Liver (tissue), 9 donors: ENCODE results near the gene PCSK4. TPM values are rescaled to one million over a fixed set of nuclear protein-coding genes. Genes with fewer than 3 reads are reported as not detected.

Experiments
- DNase-seq: peaks from one replicate; pipeline ENCODE4 v3.0.0-alpha.2; 2017; ENCODE audit warnings: low spot score
- H3K27ac ChIP-seq, 2 donors: one replicate each; pipeline ENCODE4 v1.7.0; 2013; ENCODE audit warnings: inconsistent platforms in 2 of 2, low read length in 2 of 2, control low read depth in 1 of 2, low read depth in 1 of 2, mild to moderate bottlenecking in 1 of 2
- H3K27me3 ChIP-seq, 4 donors: one replicate each; pipeline versions ENCODE4 v1.6.1 to v1.7.0; 2013; ENCODE audit warnings: low read length in 3 of 4, inconsistent platforms in 1 of 4, mild to moderate bottlenecking in 1 of 4, moderate library complexity in 1 of 4; ENCODE audit not compliant: control insufficient read depth in 4 of 4, insufficient read depth in 4 of 4
- H3K36me3 ChIP-seq, 4 donors: one replicate each; pipeline versions ENCODE4 v1.6.1 to v1.7.0; 2013; ENCODE audit warnings: low read length in 3 of 4, mild to moderate bottlenecking in 3 of 4, low read depth in 1 of 4, moderate library complexity in 1 of 4; ENCODE audit not compliant: control insufficient read depth in 4 of 4, insufficient read depth in 3 of 4
- H3K4me1 ChIP-seq, 4 donors: one replicate each; pipeline versions ENCODE4 v1.6.1 to v1.7.0; 2013; ENCODE audit warnings: low read length in 3 of 4, mild to moderate bottlenecking in 3 of 4, moderate library complexity in 1 of 4; ENCODE audit not compliant: control insufficient read depth in 4 of 4, insufficient read depth in 4 of 4
- H3K4me3 ChIP-seq, 3 donors: one replicate each; pipeline versions ENCODE4 v1.6.1 to v1.7.0; 2013; ENCODE audit warnings: low read length in 3 of 3, control low read depth in 1 of 3, low read depth in 1 of 3, mild to moderate bottlenecking in 1 of 3
- H3K9ac ChIP-seq, 2 donors: one replicate each; pipeline ENCODE4 v1.7.0; 2013; ENCODE audit warnings: low read length in 2 of 2, mild to moderate bottlenecking in 2 of 2, moderate library complexity in 2 of 2, control low read depth in 1 of 2, low read depth in 1 of 2
- H3K9me3 ChIP-seq, 4 donors: one replicate each; pipeline versions ENCODE4 v1.6.1 to v1.7.0; 2013; ENCODE audit warnings: low read length in 3 of 4; ENCODE audit not compliant: control insufficient read depth in 4 of 4
- EGR1 ChIP-seq, 2 donors: IDR thresholded peaks; 2 replicates each; pipeline ENCODE4 v1.6.1; 2016 to 2018; ENCODE audit warnings: antibody characterized with exemption in 2 of 2, low read depth in 2 of 2
- FOXA1 ChIP-seq: IDR thresholded peaks from 2 replicates; pipeline ENCODE4 v1.6.1; 2016; ENCODE audit warnings: antibody characterized with exemption
- FOXA2 ChIP-seq: IDR thresholded peaks from 2 replicates; pipeline ENCODE4 v1.6.1; 2016; ENCODE audit warnings: antibody characterized with exemption
- GABPA ChIP-seq, 2 donors: IDR thresholded peaks in 1 of 2; conservative IDR thresholded peaks in 1 of 2; 2 replicates each; pipeline ENCODE4 v1.6.1; 2016; ENCODE audit warnings: antibody characterized with exemption in 2 of 2, mild to moderate bottlenecking in 1 of 2, moderate library complexity in 1 of 2
- HNF4A ChIP-seq, 2 donors: conservative IDR thresholded peaks; 2 replicates each; pipeline ENCODE4 v1.6.1; 2016; ENCODE audit warnings: antibody characterized with exemption in 2 of 2, mild to moderate bottlenecking in 2 of 2
- HNF4G ChIP-seq: IDR thresholded peaks from 2 replicates; pipeline ENCODE4 v1.6.1; 2016; ENCODE audit warnings: antibody characterized with exemption
- JUND ChIP-seq, 2 donors: IDR thresholded peaks; 2 replicates each; pipeline ENCODE4 v1.6.1; 2016; ENCODE audit warnings: antibody characterized with exemption in 2 of 2
- MAX ChIP-seq: IDR thresholded peaks from 2 replicates; pipeline ENCODE4 v1.6.1; 2016; ENCODE audit warnings: antibody characterized with exemption
- NR2F2 ChIP-seq: IDR thresholded peaks from 2 replicates; pipeline ENCODE4 v1.6.1; 2016; ENCODE audit warnings: antibody characterized with exemption
- RAD21 ChIP-seq, 2 donors: IDR thresholded peaks; 2 replicates each; pipeline ENCODE4 v1.6.1; 2016; ENCODE audit warnings: antibody characterized with exemption in 2 of 2, mild to moderate bottlenecking in 2 of 2
- RXRA ChIP-seq, 2 donors: IDR thresholded peaks; 2 replicates each; pipeline ENCODE4 v1.6.1; 2017 to 2018; ENCODE audit warnings: antibody characterized with exemption in 2 of 2, mild to moderate bottlenecking in 1 of 2
- SP1 ChIP-seq: IDR thresholded peaks from 2 replicates; pipeline ENCODE4 v1.6.1; 2018; ENCODE audit warnings: antibody characterized with exemption, mild to moderate bottlenecking
- TAF1 ChIP-seq: conservative IDR thresholded peaks from 2 replicates; pipeline ENCODE4 v1.6.1; 2016; ENCODE audit warnings: antibody characterized with exemption, mild to moderate bottlenecking
- YY1 ChIP-seq: IDR thresholded peaks from 2 replicates; pipeline ENCODE4 v1.6.1; 2016; ENCODE audit warnings: antibody characterized with exemption, mild to moderate bottlenecking
- WGBS: extraction: QIAGEN DNeasy Blood & Tissue Kit; methylation state at CpG from one replicate; pipeline ENCODE4 v1.1.7; 2013; 5-methylcytosine and 5-hydroxymethylcytosine counted together
- polyA plus RNA-seq, 2 donors: library from polyadenylated mRNA; stranded (reverse) in 1 of 2; unstranded in 1 of 2; fragments of 200-250 nt in 1 of 2; fragments of >200 nt in 1 of 2; fragmentation: Nextera tagmentation in 1 of 2; extraction: Ambion mirVana in 1 of 2; gene quantifications; one replicate each; pipeline versions ENCODE4 v1.2.1 to v1.2.3, GENCODE V29; 2013 to 2015
- total RNA-seq, 2 donors: library from RNA; depleted of rRNA; stranded (reverse); fragments of >200 nt; gene quantifications; one replicate each; pipeline ENCODE4 v1.2.3, GENCODE V29; 2014
- TF ChIP-seq, protein P1 (sequence below): IDR thresholded peaks from 2 replicates; pipeline ENCODE4 v1.6.1; 2016; ENCODE audit warnings: antibody characterized with exemption
- TF ChIP-seq, protein P2 (sequence below): fragments of 150-350 bp; IDR thresholded peaks from 2 replicates; pipeline ENCODE4 v1.5.1; 2017; ENCODE audit warnings: improper control_type of control experiment, low read depth, low read length; ENCODE audit not compliant: missing input control
- TF ChIP-seq, protein P3 (sequence below): IDR thresholded peaks from 2 replicates; pipeline ENCODE4 v1.6.1; 2016; ENCODE audit warnings: antibody characterized with exemption
- TF ChIP-seq, protein P4 (sequence below): IDR thresholded peaks from 2 replicates; pipeline ENCODE4 v1.6.1; 2016; ENCODE audit warnings: antibody characterized with exemption, mild to moderate bottlenecking
- donor health status: healthy.
- donor health status: healthy.
- donor health status: healthy.
- donor health status: healthy.
- donor health status: healthy.

Gene PCSK4
- total and polyA plus RNA-seq, 4 donors, result 0.60 to 2.6 (median 1.9) TPM

DNA sequence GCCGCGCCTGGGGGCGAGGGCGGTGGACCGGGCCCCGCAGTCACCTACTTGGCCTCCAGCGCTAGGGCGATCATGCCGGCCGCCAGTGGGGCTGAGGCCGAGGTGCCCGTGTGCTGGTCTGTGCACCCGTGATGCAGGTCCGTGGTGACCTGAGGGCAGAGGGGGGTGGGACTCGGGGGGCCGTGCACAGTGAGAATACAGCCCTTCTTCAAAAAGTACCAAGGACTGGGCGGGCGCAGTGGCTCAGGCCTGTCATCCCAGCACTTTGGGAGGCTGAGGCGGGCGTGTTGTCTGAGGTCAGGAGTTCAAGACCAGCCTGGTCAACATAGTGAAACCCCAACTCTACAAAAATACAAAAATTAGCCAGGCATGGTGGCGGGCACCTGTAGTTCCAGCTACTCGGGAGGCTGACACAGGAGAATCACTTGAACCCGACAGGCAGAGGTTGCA lies 6.1 kb downstream of the PCSK4 start:
- H3K4me1 ChIP-seq, result peaks cover 0 to 7% (median 1%) of the 10 kb centered on the region in 4 donors
- DNase-seq, result no peak
- H3K27ac ChIP-seq, result no peak overlapping the region
- H3K4me3 ChIP-seq, result no peak overlapping the region
- no peaks in the 10 kb centered on the region for H3K36me3 ChIP-seq
- no peak overlapping the region for H3K9ac ChIP-seq
- no peaks in the 10 kb centered on the region for H3K9me3 ChIP-seq
- TF ChIP-seq EGR1 (IDR thresholded peaks at IDR 0.05; ENCODE audit: low read depth in 2 of 2) (no peak), HNF4G (no peak), HNF4A (conservative IDR thresholded peaks at IDR 0.05) (no peak), JUND (IDR thresholded peaks at IDR 0.05) (no peak), SP1 (no peak), YY1 (no peak), GABPA (IDR thresholded peaks at IDR 0.05 in 1 of 2, conservative IDR thresholded peaks at IDR 0.05 in 1 of 2) (no peak), RXRA (IDR thresholded peaks at IDR 0.05) (no peak), FOXA1 (no peak), NR2F2 (no peak), MAX (no peak), TAF1 (no peak), RAD21 (IDR thresholded peaks at IDR 0.05) (no peak), FOXA2 (no peak)
- TF ChIP-seq, protein P1, sequence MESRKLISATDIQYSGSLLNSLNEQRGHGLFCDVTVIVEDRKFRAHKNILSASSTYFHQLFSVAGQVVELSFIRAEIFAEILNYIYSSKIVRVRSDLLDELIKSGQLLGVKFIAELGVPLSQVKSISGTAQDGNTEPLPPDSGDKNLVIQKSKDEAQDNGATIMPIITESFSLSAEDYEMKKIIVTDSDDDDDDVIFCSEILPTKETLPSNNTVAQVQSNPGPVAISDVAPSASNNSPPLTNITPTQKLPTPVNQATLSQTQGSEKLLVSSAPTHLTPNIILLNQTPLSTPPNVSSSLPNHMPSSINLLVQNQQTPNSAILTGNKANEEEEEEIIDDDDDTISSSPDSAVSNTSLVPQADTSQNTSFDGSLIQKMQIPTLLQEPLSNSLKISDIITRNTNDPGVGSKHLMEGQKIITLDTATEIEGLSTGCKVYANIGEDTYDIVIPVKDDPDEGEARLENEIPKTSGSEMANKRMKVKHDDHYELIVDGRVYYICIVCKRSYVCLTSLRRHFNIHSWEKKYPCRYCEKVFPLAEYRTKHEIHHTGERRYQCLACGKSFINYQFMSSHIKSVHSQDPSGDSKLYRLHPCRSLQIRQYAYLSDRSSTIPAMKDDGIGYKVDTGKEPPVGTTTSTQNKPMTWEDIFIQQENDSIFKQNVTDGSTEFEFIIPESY, result no peak
- TF ChIP-seq, protein P2, sequence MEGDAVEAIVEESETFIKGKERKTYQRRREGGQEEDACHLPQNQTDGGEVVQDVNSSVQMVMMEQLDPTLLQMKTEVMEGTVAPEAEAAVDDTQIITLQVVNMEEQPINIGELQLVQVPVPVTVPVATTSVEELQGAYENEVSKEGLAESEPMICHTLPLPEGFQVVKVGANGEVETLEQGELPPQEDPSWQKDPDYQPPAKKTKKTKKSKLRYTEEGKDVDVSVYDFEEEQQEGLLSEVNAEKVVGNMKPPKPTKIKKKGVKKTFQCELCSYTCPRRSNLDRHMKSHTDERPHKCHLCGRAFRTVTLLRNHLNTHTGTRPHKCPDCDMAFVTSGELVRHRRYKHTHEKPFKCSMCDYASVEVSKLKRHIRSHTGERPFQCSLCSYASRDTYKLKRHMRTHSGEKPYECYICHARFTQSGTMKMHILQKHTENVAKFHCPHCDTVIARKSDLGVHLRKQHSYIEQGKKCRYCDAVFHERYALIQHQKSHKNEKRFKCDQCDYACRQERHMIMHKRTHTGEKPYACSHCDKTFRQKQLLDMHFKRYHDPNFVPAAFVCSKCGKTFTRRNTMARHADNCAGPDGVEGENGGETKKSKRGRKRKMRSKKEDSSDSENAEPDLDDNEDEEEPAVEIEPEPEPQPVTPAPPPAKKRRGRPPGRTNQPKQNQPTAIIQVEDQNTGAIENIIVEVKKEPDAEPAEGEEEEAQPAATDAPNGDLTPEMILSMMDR, result no peak
- TF ChIP-seq, protein P3, sequence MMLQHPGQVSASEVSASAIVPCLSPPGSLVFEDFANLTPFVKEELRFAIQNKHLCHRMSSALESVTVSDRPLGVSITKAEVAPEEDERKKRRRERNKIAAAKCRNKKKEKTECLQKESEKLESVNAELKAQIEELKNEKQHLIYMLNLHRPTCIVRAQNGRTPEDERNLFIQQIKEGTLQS, result no peak
- TF ChIP-seq, protein P4, sequence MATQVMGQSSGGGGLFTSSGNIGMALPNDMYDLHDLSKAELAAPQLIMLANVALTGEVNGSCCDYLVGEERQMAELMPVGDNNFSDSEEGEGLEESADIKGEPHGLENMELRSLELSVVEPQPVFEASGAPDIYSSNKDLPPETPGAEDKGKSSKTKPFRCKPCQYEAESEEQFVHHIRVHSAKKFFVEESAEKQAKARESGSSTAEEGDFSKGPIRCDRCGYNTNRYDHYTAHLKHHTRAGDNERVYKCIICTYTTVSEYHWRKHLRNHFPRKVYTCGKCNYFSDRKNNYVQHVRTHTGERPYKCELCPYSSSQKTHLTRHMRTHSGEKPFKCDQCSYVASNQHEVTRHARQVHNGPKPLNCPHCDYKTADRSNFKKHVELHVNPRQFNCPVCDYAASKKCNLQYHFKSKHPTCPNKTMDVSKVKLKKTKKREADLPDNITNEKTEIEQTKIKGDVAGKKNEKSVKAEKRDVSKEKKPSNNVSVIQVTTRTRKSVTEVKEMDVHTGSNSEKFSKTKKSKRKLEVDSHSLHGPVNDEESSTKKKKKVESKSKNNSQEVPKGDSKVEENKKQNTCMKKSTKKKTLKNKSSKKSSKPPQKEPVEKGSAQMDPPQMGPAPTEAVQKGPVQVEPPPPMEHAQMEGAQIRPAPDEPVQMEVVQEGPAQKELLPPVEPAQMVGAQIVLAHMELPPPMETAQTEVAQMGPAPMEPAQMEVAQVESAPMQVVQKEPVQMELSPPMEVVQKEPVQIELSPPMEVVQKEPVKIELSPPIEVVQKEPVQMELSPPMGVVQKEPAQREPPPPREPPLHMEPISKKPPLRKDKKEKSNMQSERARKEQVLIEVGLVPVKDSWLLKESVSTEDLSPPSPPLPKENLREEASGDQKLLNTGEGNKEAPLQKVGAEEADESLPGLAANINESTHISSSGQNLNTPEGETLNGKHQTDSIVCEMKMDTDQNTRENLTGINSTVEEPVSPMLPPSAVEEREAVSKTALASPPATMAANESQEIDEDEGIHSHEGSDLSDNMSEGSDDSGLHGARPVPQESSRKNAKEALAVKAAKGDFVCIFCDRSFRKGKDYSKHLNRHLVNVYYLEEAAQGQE, result no peak
- H3K27me3 ChIP-seq, result no peaks in the 10 kb centered on the region
- 94% methylated on average over 23 of the region's 23 CpGs for WGBS
